Measurements from ENCODE around the gene VIT. TPM values are rescaled to one million over a fixed set of nuclear protein-coding genes. Genes with fewer than 3 reads are reported as not detected.

VIT gene
- total and polyA plus RNA-seq, 2 donors (not counting 1 experiment from before 2014, with no cell fraction given) = 0.17 to 0.62 TPM

DNA sequence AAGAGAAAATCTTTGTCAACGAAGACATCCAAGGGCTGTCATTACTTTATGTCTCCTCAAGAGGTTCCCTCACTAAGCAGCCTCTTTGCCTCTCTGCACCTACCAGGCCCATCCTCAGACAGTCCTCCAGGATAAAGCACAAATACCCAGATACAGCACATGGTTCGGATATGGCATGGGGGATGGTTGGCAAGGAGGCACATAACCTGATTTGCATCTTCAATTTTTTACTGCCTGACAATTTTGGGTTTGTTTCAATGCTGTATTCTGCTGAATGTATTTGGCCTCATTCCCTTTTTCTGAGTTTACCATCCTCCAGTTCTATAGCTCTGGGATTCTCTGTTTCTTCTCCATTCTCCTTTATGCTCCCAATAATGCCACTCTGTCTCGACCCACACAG is 78.8 kb downstream of the VIT start:
- DNase-seq (ENCODE audit: low read depth in 2 of 2) = no peak
- H4K20me1 ChIP-seq (ENCODE audit: control insufficient read depth, extremely low read depth, insufficient read depth, low read length) = no peaks in the 10 kb centered on the region
- H3K79me2 ChIP-seq (ENCODE audit: control insufficient read depth, insufficient read depth, low read length) = no peaks in the 10 kb centered on the region

DNA sequence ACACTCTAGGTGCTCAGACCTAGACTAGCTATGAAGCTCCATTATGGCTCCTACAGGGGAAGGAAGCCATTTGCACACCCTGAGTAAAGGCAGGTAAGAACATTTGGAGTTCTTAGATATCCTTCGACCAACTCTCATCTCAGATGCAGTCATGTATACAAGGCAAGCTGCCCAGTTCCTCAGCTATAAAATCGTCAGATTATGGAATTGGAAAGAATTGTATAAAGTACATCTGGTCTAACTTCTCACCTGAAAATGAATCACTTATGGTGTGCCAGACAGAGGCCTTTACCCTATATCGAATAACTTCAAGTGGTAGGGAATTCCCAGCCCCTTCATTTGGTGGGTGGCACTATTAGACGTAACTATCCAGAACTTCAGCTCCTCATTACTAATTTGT is 79.3 kb downstream of the VIT start:
- no peaks in the 10 kb centered on the region for H3K79me2 ChIP-seq (ENCODE audit: control insufficient read depth, insufficient read depth, low read length)
- H3K36me3 ChIP-seq (ENCODE audit: control insufficient read depth, insufficient read depth, low read length) = no peaks in the 10 kb centered on the region
- no peak overlapping the region for H3K4me2 ChIP-seq (ENCODE audit: extremely low read depth, insufficient read depth, low read length)
- H3K27ac ChIP-seq (ENCODE audit: insufficient read depth, low read length) = no peak overlapping the region
- no peaks in the 10 kb centered on the region for H4K20me1 ChIP-seq (ENCODE audit: control insufficient read depth, extremely low read depth, insufficient read depth, low read length)
- H3K9me3 ChIP-seq (ENCODE audit: control insufficient read depth, insufficient read depth, low read depth, low read length) = no peaks in the 10 kb centered on the region
- no peak for DNase-seq (ENCODE audit: low read depth in 2 of 2)
- H3K4me3 ChIP-seq (replicated peaks in 1 of 4; ENCODE audit: control extremely low read depth in 1 of 4, insufficient read depth in 1 of 4, low read depth in 3 of 4, low read length in 4 of 4) = no peak overlapping the region
- TF ChIP-seq, protein P1, sequence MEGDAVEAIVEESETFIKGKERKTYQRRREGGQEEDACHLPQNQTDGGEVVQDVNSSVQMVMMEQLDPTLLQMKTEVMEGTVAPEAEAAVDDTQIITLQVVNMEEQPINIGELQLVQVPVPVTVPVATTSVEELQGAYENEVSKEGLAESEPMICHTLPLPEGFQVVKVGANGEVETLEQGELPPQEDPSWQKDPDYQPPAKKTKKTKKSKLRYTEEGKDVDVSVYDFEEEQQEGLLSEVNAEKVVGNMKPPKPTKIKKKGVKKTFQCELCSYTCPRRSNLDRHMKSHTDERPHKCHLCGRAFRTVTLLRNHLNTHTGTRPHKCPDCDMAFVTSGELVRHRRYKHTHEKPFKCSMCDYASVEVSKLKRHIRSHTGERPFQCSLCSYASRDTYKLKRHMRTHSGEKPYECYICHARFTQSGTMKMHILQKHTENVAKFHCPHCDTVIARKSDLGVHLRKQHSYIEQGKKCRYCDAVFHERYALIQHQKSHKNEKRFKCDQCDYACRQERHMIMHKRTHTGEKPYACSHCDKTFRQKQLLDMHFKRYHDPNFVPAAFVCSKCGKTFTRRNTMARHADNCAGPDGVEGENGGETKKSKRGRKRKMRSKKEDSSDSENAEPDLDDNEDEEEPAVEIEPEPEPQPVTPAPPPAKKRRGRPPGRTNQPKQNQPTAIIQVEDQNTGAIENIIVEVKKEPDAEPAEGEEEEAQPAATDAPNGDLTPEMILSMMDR (conservative IDR thresholded peaks at IDR 0.05 in 1 of 2, IDR thresholded peaks at IDR 0.05 in 1 of 2; ENCODE audit: low read depth in 1 of 2, low read length in 2 of 2) = no peak
- no peak for TF ChIP-seq EZH2 (IDR thresholded peaks at IDR 0.05; ENCODE audit: low read length, missing control alignments)
- H3K27me3 ChIP-seq (ENCODE audit: control insufficient read depth, insufficient read depth, low read length) = no peaks in the 10 kb centered on the region
- H3K4me1 ChIP-seq (ENCODE audit: control insufficient read depth, extremely low read depth, insufficient read depth, low read length) = no peaks in the 10 kb centered on the region
- no peak overlapping the region for H2AFZ ChIP-seq (ENCODE audit: low read length)
- no peak overlapping the region for H3K9ac ChIP-seq (ENCODE audit: insufficient read depth, low read length)

More for the DNA sequence above, 78.8 kb downstream of the VIT start:
- Histone ChIP-seq H2AFZ (ENCODE audit: low read length) (no peak overlapping the region), H3K9ac (ENCODE audit: insufficient read depth, low read length) (no peak overlapping the region), H3K27me3 (ENCODE audit: control insufficient read depth, insufficient read depth, low read length) (no peaks in the 10 kb centered on the region), H3K36me3 (ENCODE audit: control insufficient read depth, insufficient read depth, low read length) (no peaks in the 10 kb centered on the region), H3K9me3 (ENCODE audit: control insufficient read depth, insufficient read depth, low read depth, low read length) (no peaks in the 10 kb centered on the region), H3K4me2 (ENCODE audit: extremely low read depth, insufficient read depth, low read length) (no peak overlapping the region), H3K27ac (ENCODE audit: insufficient read depth, low read length) (no peak overlapping the region), H3K4me3 (replicated peaks in 1 of 4; ENCODE audit: control extremely low read depth in 1 of 4, insufficient read depth in 1 of 4, low read depth in 3 of 4, low read length in 4 of 4) (no peak overlapping the region), H3K4me1 (ENCODE audit: control insufficient read depth, extremely low read depth, insufficient read depth, low read length) (no peaks in the 10 kb centered on the region)
- TF ChIP-seq, protein P1 (conservative IDR thresholded peaks at IDR 0.05 in 1 of 2, IDR thresholded peaks at IDR 0.05 in 1 of 2; ENCODE audit: low read depth in 1 of 2, low read length in 2 of 2) = no peak
- TF ChIP-seq EZH2 (IDR thresholded peaks at IDR 0.05; ENCODE audit: low read length, missing control alignments) = no peak

DNA sequence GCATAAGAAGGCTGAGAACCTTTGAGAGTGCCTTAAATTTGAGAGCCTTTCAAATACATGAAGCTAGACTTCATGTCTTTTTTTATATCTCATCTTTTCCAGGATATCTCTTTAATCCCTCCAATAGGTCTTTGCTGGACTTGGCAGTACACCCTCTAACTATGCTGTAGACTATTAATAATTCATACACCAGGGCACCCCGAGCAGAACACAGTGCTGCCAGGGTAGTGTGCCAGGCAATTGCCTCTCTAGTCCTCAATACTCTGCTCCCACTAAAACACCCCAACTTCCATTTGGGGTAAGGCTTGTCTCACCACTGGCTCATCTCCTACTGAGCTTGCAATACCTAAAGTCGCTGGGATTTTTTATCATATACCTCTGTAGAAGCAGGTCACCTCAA is 80.8 kb downstream of the VIT start:
- no peak overlapping the region for H3K27ac ChIP-seq (ENCODE audit: insufficient read depth, low read length)
- H3K36me3 ChIP-seq (ENCODE audit: control insufficient read depth, insufficient read depth, low read length) = no peaks in the 10 kb centered on the region
- H3K4me1 ChIP-seq (ENCODE audit: control insufficient read depth, extremely low read depth, insufficient read depth, low read length) = no peaks in the 10 kb centered on the region
- no peak overlapping the region for H2AFZ ChIP-seq (ENCODE audit: low read length)
- no peaks in the 10 kb centered on the region for H3K9me3 ChIP-seq (ENCODE audit: control insufficient read depth, insufficient read depth, low read depth, low read length)
- TF ChIP-seq, protein P1 (conservative IDR thresholded peaks at IDR 0.05 in 1 of 2, IDR thresholded peaks at IDR 0.05 in 1 of 2; ENCODE audit: low read depth in 1 of 2, low read length in 2 of 2) = no peak
- no peak for TF ChIP-seq EZH2 (IDR thresholded peaks at IDR 0.05; ENCODE audit: low read length, missing control alignments)
- H3K4me3 ChIP-seq (replicated peaks in 1 of 4; ENCODE audit: control extremely low read depth in 1 of 4, insufficient read depth in 1 of 4, low read depth in 3 of 4, low read length in 4 of 4) = no peak overlapping the region
- H4K20me1 ChIP-seq (ENCODE audit: control insufficient read depth, extremely low read depth, insufficient read depth, low read length) = no peaks in the 10 kb centered on the region
- no peak for DNase-seq (ENCODE audit: low read depth in 2 of 2)
- no peaks in the 10 kb centered on the region for H3K27me3 ChIP-seq (ENCODE audit: control insufficient read depth, insufficient read depth, low read length)
- H3K4me2 ChIP-seq (ENCODE audit: extremely low read depth, insufficient read depth, low read length) = no peak overlapping the region
- H3K9ac ChIP-seq (ENCODE audit: insufficient read depth, low read length) = no peak overlapping the region
- H3K79me2 ChIP-seq (ENCODE audit: control insufficient read depth, insufficient read depth, low read length) = no peaks in the 10 kb centered on the region
